ENCODE data around the gene C16orf89. TPM values are rescaled to one million over a fixed set of nuclear protein-coding genes. Genes with fewer than 3 reads are reported as not detected.

The C16orf89 gene
- not detected in 2 replicates for total RNA-seq

GRCh38 chr16:5065813-5066212, at the start of gene C16orf89:
TSS of gene C16orf89 (minus strand) at chr16:5065956. CDS start at chr16:5065908, 48 bp downstream.

GRCh38 chr16:5097470-5098220, 31.9 kb upstream of the C16orf89 start, which contains the start of gene EEF2KMT:
TSS of gene EEF2KMT (minus strand) at chr16:5097795. CDS start at chr16:5097739, 56 bp downstream.

GRCh38 chr16:5071681-5072333, 6.1 kb upstream of the C16orf89 start, which contains the start of gene ALG1:
TSS of gene ALG1 (plus strand) at chr16:5071843. CDS start at chr16:5071850, 7 bp downstream.

GRCh38 chr16:5033256-5034166, 32.2 kb downstream of the C16orf89 start, which contains the start of gene NAGPA:
TSS of gene NAGPA (minus strand) at chr16:5033935. CDS start at chr16:5033914, 21 bp downstream.

Other genes with a start within 250 kb of the C16orf89 start
- gene GLYR1, start 218.7 kb downstream of the C16orf89 start, total RNA-seq = 41.0 and 48.6 TPM in 2 replicates
- gene UBN1, start 218.5 kb downstream of the C16orf89 start, total RNA-seq = 27.5 TPM in 2 replicates
- gene PPL, start 128.8 kb downstream of the C16orf89 start, total RNA-seq = 88.0 and 150 TPM in 2 replicates
- gene SEC14L5, start 107.6 kb downstream of the C16orf89 start, total RNA-seq = under 0.01 and 0.43 TPM in 2 replicates
- 16.6 and 17.9 TPM in 2 replicates for gene NAGPA, start 32.0 kb downstream of the C16orf89 start, total RNA-seq
- 19.8 and 21.0 TPM in 2 replicates for gene ALG1, start 5.9 kb upstream of the C16orf89 start, total RNA-seq
- gene EEF2KMT, start 31.8 kb upstream of the C16orf89 start, total RNA-seq = 15.3 and 19.5 TPM in 2 replicates

All from tracheal epithelial cell (primary cell).